ENCODE measurements around the gene CEP112. TPM values are rescaled to one million over a fixed set of nuclear protein-coding genes. Genes with fewer than 3 reads are reported as not detected.
"Not testable (repeated sequence)": the region's sequence is repeated elsewhere in the genome, so short reads cannot be mapped to it uniquely, and the experiment has no call there.

Gene CEP112
- total RNA-seq, 1 donor from 2014 or later = 20.7 TPM

DNA sequence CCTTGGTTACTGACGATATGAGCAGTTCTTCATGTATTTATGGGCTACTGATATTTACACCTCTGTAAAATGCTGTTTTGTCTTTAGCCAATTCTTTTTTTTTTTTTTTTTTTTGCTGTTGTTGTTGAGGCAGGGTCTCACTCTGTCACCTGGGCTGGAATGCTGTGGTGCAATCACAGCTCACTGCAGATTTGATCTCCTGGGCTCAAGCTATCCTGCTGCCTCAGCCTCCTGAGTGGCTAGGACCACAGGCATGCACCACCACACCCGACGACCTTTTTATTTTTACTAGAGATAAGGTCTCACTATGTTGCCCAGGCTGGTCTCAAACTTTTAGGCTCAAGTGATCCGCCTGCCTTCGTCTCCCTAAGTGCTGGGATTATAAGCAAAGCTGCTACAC, 405.5 kb downstream of the CEP112 start:
- DNase-seq (no peak), ATAC-seq (ENCODE audit: poor library complexity) (no peak)
- intact Hi-C loops (cut with DNase I) = no loop called here

- intact Hi-C loops (cut with DNase I) = no loop called here
- DNase-seq (no peak), ATAC-seq (ENCODE audit: poor library complexity) (peak; percentile 91)
These were observed 406.8 kb downstream of the CEP112 start for GRCh38 chr17:65785109-65785508.

- intact Hi-C loops (cut with DNase I) = no loop called here
- no peak for DNase-seq
- peak; percentile 15 for ATAC-seq (ENCODE audit: poor library complexity)
These were observed 408.0 kb downstream of the CEP112 start for GRCh38 chr17:65783845-65784334.

- ATAC-seq (ENCODE audit: poor library complexity); DNase-seq; intact Hi-C loops (cut with DNase I): not testable (repeated sequence)
These were observed 409.7 kb downstream of the CEP112 start for GRCh38 chr17:65782104-65782706.

DNA sequence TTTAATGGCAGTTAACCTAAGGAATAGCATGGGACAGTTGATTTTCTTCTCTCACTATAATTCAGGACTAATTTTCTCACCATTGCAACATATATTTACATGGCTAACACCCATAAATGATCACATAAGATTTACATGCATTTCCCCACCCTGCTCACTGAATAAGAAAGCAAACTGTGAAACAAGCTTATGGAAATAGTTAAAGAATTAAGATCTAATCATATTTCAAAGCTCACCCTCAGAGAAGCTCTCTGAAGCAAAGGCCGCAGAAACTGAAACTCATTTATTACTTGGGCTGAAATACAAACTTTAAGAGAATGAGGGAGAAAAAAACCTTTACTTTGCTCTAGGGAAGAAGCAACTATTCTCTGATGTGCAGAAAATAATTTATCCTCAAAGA, 411.8 kb downstream of the CEP112 start:
- no peak for ATAC-seq (ENCODE audit: poor library complexity)
- intact Hi-C loops (cut with DNase I) = no loop called here
- DNase-seq = no peak

DNA sequence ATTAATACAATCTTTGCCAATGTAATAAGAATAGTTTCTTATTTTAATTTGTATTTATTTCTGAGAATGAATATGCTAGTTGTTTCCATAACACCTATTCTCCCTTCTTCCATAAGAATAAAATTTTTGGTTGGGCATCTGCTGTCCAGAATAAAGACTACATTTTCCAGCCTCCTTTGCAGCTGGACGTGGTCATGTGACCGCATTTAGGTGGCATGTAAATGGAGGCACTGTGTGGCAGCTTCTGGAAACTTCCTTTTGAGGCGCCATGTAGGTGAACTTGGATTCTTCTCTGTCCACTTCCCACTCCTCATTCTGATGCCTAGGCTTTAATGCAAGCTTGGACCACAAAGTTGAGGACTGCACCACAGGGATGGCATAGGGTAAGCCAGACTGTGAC, 415.0 kb downstream of the CEP112 start:
- no peak for ATAC-seq (ENCODE audit: poor library complexity)
- intact Hi-C loops (cut with DNase I) = no loop called here
- DNase-seq = no peak

DNA sequence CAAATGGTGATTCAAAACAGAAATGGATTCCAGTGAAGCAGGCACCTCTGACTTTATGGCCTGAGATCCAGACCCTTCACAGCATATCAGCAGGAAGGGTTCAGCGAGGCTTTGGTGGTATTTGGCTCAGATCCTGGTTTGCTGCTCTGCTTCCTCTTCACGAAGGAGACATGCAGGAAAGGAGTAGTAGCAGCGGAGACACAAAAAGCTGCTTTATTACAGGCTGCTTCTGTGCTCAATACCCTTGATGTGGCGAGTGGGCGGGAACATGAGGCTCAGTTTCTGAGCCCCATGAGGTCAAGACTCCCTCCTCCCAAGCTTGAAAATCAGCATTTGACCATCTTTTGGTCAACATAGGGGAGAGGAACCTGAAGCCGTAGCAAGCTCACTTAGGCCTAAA, 417.1 kb downstream of the CEP112 start:
- ATAC-seq (ENCODE audit: poor library complexity) (no peak), DNase-seq (no peak)
- intact Hi-C loops (cut with DNase I) = no loop called here

- ATAC-seq (ENCODE audit: poor library complexity) = no peak
- DNase-seq = no peak
- intact Hi-C loops (cut with DNase I) = no loop called here
These were observed 418.9 kb downstream of the CEP112 start for GRCh38 chr17:65772989-65773388.

- ATAC-seq (ENCODE audit: poor library complexity) (no peak), DNase-seq (no peak)
- intact Hi-C loops (cut with DNase I) = no loop called here
These were observed 420.2 kb downstream of the CEP112 start for GRCh38 chr17:65771704-65772103.

GRCh38 chr17:65763786-65764185, 428.1 kb downstream of the CEP112 start:
- intact Hi-C loops (cut with DNase I) = no loop called here
- ATAC-seq (ENCODE audit: poor library complexity) = no peak
- DNase-seq = no peak

- DNase-seq (no peak), ATAC-seq (ENCODE audit: poor library complexity) (no peak)
- intact Hi-C loops (cut with DNase I) = no loop called here
These were observed 429.0 kb downstream of the CEP112 start for GRCh38 chr17:65762973-65763372.

GRCh38 chr17:65759532-65759931, 432.4 kb downstream of the CEP112 start:
- DNase-seq (no peak), ATAC-seq (ENCODE audit: poor library complexity) (no peak)
- intact Hi-C loops (cut with DNase I) = no loop called here

DNA sequence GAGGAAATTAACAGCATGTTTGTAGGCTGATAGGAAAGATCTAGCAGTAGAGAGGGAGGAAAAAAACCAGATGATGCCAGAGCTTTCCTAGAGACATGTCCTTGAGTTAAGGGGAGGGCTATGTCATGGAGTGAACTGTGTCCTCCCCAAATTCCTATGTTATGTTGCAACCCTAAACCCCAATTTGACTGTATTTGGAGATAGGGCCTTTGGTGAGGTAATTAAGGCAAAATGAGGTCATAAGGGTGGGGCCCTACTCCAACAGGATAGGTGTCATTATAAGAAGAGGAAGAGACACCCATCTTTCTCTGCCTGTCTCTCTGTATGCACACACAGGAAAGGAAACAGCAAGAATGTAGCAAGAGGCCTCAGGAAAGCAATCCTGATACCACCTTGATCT, 435.2 kb downstream of the CEP112 start:
- DNase-seq (no peak), ATAC-seq (ENCODE audit: poor library complexity) (no peak)
- intact Hi-C loops (cut with DNase I) = no loop called here

- DNase-seq = no peak
- no peak for ATAC-seq (ENCODE audit: poor library complexity)
- intact Hi-C loops (cut with DNase I) = no loop called here
These were observed 436.1 kb downstream of the CEP112 start for GRCh38 chr17:65755799-65756198.

DNA sequence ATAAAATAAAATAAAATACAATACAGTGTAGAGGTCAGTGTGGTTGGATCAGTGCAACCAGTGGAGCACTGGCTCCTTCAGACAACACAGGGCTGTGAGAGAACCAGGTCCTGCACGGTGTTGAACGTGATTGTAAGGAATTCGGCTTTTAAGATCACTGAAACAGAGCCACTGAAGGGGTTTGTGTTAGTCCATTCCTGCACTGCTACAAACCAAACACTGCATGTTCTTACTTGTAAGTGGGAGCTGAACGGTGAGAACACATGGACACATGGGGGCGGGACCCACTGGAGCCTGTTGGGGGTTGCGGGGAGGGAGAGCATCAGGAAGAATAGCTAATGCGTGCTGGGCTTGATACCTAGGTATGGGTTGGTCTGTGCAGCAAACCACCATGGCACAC, 437.3 kb downstream of the CEP112 start:
- intact Hi-C loops (cut with DNase I) = no loop called here
- DNase-seq (no peak), ATAC-seq (ENCODE audit: poor library complexity) (no peak)

GRCh38 chr17:65754081-65754480, 437.9 kb downstream of the CEP112 start:
- intact Hi-C loops (cut with DNase I) = no loop called here
- ATAC-seq (ENCODE audit: poor library complexity) (no peak), DNase-seq (no peak)

- no peak for ATAC-seq (ENCODE audit: poor library complexity)
- intact Hi-C loops (cut with DNase I) = no loop called here
- no peak for DNase-seq
These were observed 438.6 kb downstream of the CEP112 start for GRCh38 chr17:65753348-65753747.

DNA sequence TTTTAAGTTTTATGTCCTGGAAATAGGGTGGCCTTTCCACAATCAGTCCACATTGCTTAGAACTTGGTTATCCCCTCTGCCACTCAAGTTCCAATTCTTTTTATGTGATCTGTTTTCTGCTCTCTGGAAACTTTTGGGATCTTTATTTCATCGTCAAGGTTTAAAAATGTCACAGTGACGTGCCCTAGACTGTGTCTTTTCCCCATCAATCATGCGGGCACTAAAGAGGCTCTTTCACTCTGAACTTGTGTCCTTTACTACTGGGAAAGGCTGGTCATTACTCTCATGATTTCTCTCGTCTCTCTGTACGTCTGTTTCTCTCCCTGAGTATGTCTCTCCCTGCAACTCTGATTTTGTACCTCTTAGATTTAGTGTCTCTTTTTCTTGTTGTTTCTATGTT, 440.7 kb downstream of the CEP112 start:
- intact Hi-C loops (cut with DNase I) = no loop called here
- ATAC-seq (ENCODE audit: poor library complexity) (peak; percentile 42), DNase-seq (no peak)

GRCh38 chr17:65750631-65751115, 441.3 kb downstream of the CEP112 start:
- DNase-seq = peak; percentile 85
- peak; percentile 97 for ATAC-seq (ENCODE audit: poor library complexity)
- intact Hi-C loops (cut with DNase I) = no loop called here

DNA sequence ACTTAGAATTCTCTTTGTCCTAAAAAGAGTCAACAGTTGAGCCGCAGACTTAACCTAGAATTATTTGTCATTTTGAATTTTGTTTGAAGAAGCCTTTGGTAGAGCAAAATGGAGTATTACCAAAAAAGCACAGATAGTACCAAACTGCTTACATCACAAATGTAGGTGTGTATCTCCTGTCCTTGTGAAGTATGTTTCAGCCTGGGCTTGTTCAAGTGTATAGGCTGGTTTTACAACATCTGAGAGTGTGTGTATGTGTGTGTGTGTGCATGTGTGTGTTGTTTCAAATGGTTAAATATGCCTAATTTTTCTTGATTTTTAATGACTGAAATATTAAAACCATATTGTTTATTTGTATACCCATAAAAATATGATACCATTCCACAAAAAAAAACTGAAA, 441.8 kb downstream of the CEP112 start:
- ATAC-seq (ENCODE audit: poor library complexity) = no peak

GRCh38 chr17:65749479-65749878, 442.5 kb downstream of the CEP112 start:
- intact Hi-C loops (cut with DNase I) = no loop called here
- no peak for ATAC-seq (ENCODE audit: poor library complexity)
- no peak for DNase-seq

More for the DNA sequence above, 441.8 kb downstream of the CEP112 start:
- intact Hi-C loops (cut with DNase I) = no loop called here
- DNase-seq = no peak
